DND-41 (cell line): Measurements from ENCODE around the gene ARMC2.
"Not testable (repeated sequence)": the region's sequence is repeated elsewhere in the genome, so short reads cannot be mapped to it uniquely, and the experiment has no call there.

Source experiments
- ATAC-seq: fragments of 200-7000 bp; cut with Tn5 transposase; 3 replicates; pipeline ENCODE4 v1.9.1; 2021; ENCODE audit warnings: low read depth; ENCODE audit not compliant: insufficient read depth
- DNase-seq: peaks from one replicate; pipeline ENCODE4 v3.0.0-alpha.2; 2020
- H2AFZ ChIP-seq: 2 replicates; pipeline ENCODE4 v1.6.0; 2012; ENCODE audit warnings: low read depth, low read length
- H3K27ac ChIP-seq: 2 replicates; pipeline ENCODE4 v1.5.1; 2012; ENCODE audit warnings: low read length, inconsistent platforms
- H3K27me3 ChIP-seq: fragments of 200-600 bp; sonication (generic); 2 replicates; pipeline ENCODE4 v1.6.0; 2012; ENCODE audit warnings: low read length, mild to moderate bottlenecking, inconsistent platforms; ENCODE audit not compliant: insufficient read depth, poor library complexity
- H3K36me3 ChIP-seq: 2 replicates; pipeline ENCODE4 v1.5.1; 2012; ENCODE audit warnings: low read length, inconsistent platforms; ENCODE audit not compliant: insufficient read depth
- H3K4me1 ChIP-seq: 2 replicates; pipeline ENCODE4 v1.5.1; 2012; ENCODE audit warnings: mild to moderate bottlenecking, low read length; ENCODE audit not compliant: insufficient read depth
- H3K4me2 ChIP-seq: 2 replicates; pipeline ENCODE4 v1.6.0; 2012; ENCODE audit warnings: mild to moderate bottlenecking, moderate library complexity, low read length, inconsistent platforms; ENCODE audit not compliant: insufficient read depth
- H3K4me3 ChIP-seq, 2 experiments: fragments of 200-600 bp in 1 of 2; shearing (Covaris generic) in 1 of 2; 2 replicates each; pipeline ENCODE4 v1.5.1; 2012 to 2016; ENCODE audit warnings: inconsistent platforms in 2 of 2, low read length in 2 of 2, mild to moderate bottlenecking in 2 of 2, low read depth in 1 of 2, moderate library complexity in 1 of 2
- H3K79me2 ChIP-seq: 2 replicates; pipeline ENCODE4 v1.6.0; 2012; ENCODE audit warnings: low read length, inconsistent platforms; ENCODE audit not compliant: insufficient read depth
- H3K9ac ChIP-seq: 2 replicates; pipeline ENCODE4 v1.6.0; 2012; ENCODE audit warnings: low read depth, mild to moderate bottlenecking, inconsistent platforms, low read length, moderate library complexity
- H3K9me3 ChIP-seq: 2 replicates; pipeline ENCODE4 v1.5.1; 2012; ENCODE audit warnings: low read length, moderate library complexity, mild to moderate bottlenecking, inconsistent platforms; ENCODE audit not compliant: insufficient read depth, severe bottlenecking
- H4K20me1 ChIP-seq: 2 replicates; pipeline ENCODE4 v1.6.0; 2012; ENCODE audit warnings: low read length; ENCODE audit not compliant: insufficient read depth
- EZH2 ChIP-seq: IDR thresholded peaks from 3 replicates; pipeline ENCODE4 v1.6.1; 2012; ENCODE audit warnings: borderline replicate concordance, low read depth, mild to moderate bottlenecking, moderate library complexity, low read length, inconsistent platforms; ENCODE audit not compliant: severe bottlenecking
- TF ChIP-seq, protein P1 (sequence below): IDR thresholded peaks from 2 replicates; pipeline ENCODE4 v1.5.1; 2012; ENCODE audit warnings: borderline replicate concordance, low read length, moderate library complexity, mild to moderate bottlenecking; ENCODE audit not compliant: poor library complexity, severe bottlenecking; ENCODE audit errors: extremely low read depth

ARMC2 gene

DNA sequence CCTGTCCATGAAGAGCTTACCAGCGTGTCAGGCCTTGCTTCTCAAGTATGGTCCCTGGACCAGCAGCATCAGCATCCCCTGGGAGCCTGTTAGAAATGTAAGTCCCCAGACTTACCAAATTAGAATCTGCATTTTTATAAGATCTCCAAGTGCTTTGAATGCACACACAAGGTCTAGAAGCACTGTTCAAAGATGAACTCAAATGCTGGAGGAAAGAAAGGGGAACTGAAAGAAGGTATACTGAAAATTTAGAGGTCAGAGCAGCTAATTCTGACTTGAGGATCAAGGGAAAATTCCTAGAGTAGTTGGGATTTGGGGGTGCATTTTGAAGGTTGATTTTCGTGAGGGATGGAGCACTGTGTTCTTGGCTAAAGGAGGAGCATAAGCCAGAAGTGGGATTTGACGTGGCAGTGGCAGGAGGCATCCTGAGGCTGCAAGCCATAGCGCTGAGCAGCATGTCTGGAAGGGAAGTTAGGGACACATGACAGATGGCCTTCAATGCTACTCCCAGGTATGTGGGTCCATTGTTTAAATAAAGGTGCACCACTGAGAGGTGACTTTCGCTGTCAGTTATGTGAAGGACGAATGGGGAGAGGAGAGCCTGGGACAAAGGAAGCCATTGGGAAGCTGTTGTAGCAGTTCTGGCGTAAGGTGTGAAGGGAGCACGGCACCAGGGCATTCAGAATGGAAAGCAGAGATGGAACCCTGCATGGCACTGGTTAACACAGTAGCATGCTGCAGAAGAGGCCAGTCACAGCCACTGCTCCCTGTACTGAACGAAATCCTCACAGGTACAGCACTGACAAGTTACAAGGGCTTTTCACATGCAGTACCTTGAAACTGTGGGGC lies 36.2 kb downstream of the ARMC2 start:
- Histone ChIP-seq H3K79me2 (no peaks in the 10 kb centered on the region), H3K27me3 (no peaks in the 10 kb centered on the region), H3K4me3 (no peak overlapping the region), H3K9ac (no peak overlapping the region), H2AFZ (no peak overlapping the region), H3K27ac (no peak overlapping the region), H3K4me1 (no peaks in the 10 kb centered on the region), H3K4me2 (no peak overlapping the region), H3K36me3 (no peaks in the 10 kb centered on the region), H3K9me3 (no peaks in the 10 kb centered on the region), H4K20me1 (no peaks in the 10 kb centered on the region)
- DNase-seq (no peak), ATAC-seq (no peak)
- no peak for TF ChIP-seq EZH2
- TF ChIP-seq, protein P1, sequence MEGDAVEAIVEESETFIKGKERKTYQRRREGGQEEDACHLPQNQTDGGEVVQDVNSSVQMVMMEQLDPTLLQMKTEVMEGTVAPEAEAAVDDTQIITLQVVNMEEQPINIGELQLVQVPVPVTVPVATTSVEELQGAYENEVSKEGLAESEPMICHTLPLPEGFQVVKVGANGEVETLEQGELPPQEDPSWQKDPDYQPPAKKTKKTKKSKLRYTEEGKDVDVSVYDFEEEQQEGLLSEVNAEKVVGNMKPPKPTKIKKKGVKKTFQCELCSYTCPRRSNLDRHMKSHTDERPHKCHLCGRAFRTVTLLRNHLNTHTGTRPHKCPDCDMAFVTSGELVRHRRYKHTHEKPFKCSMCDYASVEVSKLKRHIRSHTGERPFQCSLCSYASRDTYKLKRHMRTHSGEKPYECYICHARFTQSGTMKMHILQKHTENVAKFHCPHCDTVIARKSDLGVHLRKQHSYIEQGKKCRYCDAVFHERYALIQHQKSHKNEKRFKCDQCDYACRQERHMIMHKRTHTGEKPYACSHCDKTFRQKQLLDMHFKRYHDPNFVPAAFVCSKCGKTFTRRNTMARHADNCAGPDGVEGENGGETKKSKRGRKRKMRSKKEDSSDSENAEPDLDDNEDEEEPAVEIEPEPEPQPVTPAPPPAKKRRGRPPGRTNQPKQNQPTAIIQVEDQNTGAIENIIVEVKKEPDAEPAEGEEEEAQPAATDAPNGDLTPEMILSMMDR: no peak

DNA sequence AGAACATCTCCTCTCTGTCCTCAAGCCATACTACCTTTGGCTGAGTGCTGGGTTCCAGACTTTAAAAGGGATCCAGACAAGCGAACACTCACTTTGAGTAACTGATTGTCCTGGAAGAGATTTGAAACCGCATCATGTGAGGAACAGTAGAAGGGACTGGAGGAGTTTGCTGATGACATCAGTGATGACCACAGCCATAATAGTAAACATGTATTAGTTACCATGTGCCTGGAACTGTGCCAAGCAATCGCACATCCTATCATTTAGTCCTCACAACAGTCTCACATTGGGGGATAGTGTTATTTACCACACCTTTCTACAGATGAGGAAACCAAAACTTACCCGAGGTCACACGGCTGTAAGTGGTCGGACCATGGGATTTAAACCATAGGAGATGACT lies 39.8 kb downstream of the ARMC2 start:
- TF ChIP-seq, protein P1: no peak
- TF ChIP-seq EZH2: no peak
- Histone ChIP-seq H3K79me2 (no peaks in the 10 kb centered on the region), H3K27me3 (no peaks in the 10 kb centered on the region), H3K4me3 (no peak overlapping the region), H3K4me2 (no peak overlapping the region), H2AFZ (no peak overlapping the region), H3K9ac (no peak overlapping the region), H3K36me3 (no peaks in the 10 kb centered on the region), H3K4me1 (no peaks in the 10 kb centered on the region), H3K27ac (no peak overlapping the region), H3K9me3 (no peaks in the 10 kb centered on the region), H4K20me1 (no peaks in the 10 kb centered on the region)
- no peak for DNase-seq
- no peak for ATAC-seq

DNA sequence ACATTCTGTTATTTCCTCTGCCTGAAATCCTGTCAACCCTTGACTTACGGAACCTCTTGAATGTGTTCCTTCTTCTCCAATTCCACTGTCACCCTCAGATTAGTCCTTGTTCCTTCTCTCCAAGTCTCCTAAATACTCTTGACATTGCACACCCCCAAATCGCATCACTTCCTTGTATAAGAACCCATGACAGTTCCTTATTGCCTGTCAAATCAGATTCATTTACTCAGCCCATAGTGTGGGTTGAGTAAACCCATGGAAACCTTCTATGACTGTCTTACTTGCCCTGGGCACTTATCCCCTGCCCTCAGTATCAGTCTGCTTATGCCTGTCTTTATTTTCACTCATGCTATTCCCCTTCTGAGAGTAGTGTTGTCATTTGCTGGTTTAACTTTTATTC lies 40.5 kb downstream of the ARMC2 start:
- Histone ChIP-seq H4K20me1 (no peaks in the 10 kb centered on the region), H3K4me3 (no peak overlapping the region), H3K27me3 (no peaks in the 10 kb centered on the region), H3K4me2 (no peak overlapping the region), H3K79me2 (no peaks in the 10 kb centered on the region), H3K36me3 (no peaks in the 10 kb centered on the region), H3K9me3 (no peaks in the 10 kb centered on the region), H3K4me1 (no peaks in the 10 kb centered on the region), H3K27ac (no peak overlapping the region), H2AFZ (no peak overlapping the region), H3K9ac (no peak overlapping the region)
- no peak for TF ChIP-seq EZH2
- TF ChIP-seq, protein P1: no peak
- DNase-seq: no peak
- ATAC-seq: no peak

DNA sequence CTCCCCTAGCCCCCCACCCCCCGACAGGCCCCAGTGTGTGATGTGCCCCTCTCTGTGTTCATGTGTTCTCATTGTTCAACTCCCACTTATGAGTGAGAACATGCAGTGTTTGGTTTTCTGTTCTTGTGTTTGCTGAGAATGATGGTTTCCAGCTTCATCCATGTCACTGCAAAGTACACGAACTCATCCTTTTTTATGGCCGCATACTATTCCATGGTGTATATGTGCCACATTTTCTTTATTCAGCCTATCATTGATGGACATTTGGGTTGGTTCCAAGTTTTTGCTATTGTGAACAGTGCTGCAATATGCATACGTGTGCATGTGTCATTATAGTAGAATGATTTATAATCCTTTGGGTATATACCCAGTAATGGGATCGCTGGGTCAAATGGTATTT lies 42.7 kb downstream of the ARMC2 start:
- not testable (repeated sequence) for H4K20me1 ChIP-seq, H2AFZ ChIP-seq, H3K9ac ChIP-seq, H3K27me3 ChIP-seq, H3K4me2 ChIP-seq, H3K4me3 ChIP-seq, H3K9me3 ChIP-seq, H3K27ac ChIP-seq, H3K36me3 ChIP-seq, DNase-seq, ATAC-seq, H3K79me2 ChIP-seq
- peaks cover 11% of the 10 kb centered on the region for H3K4me1 ChIP-seq
